ENCODE data around the gene PDE6C.

PDE6C gene

GRCh38 chr10:93568105-93568390 lies 44.3 kb upstream of the PDE6C start:
- DNase-seq (ENCODE audit: low spot score) (no peak), ATAC-seq (ENCODE audit: low read depth) (no peak)
- no peak overlapping the region for H3K4me3 ChIP-seq (ENCODE audit: severe bottlenecking)
- no peak for TF ChIP-seq CTCF (IDR thresholded peaks at IDR 0.05; ENCODE audit: poor library complexity, severe bottlenecking)
- peaks cover 42% of the 10 kb centered on the region for H3K27me3 ChIP-seq (ENCODE audit: insufficient read depth, poor library complexity, severe bottlenecking)
- H3K27ac ChIP-seq (ENCODE audit: poor library complexity, severe bottlenecking) = no peak overlapping the region
- H3K36me3 ChIP-seq (ENCODE audit: low read depth) = no peaks in the 10 kb centered on the region
- no peaks in the 10 kb centered on the region for H3K9me3 ChIP-seq (ENCODE audit: severe bottlenecking)
- H3K4me1 ChIP-seq (ENCODE audit: insufficient read depth, poor library complexity, severe bottlenecking) = no peaks in the 10 kb centered on the region

GRCh38 chr10:93570383-93570782 lies 42.0 kb upstream of the PDE6C start:
- Histone ChIP-seq H3K27me3 (ENCODE audit: insufficient read depth, poor library complexity, severe bottlenecking) (peaks cover 35% of the 10 kb centered on the region), H3K36me3 (ENCODE audit: low read depth) (no peaks in the 10 kb centered on the region), H3K4me1 (ENCODE audit: insufficient read depth, poor library complexity, severe bottlenecking) (no peaks in the 10 kb centered on the region), H3K27ac (ENCODE audit: poor library complexity, severe bottlenecking) (no peak overlapping the region), H3K4me3 (ENCODE audit: severe bottlenecking) (no peak overlapping the region), H3K9me3 (ENCODE audit: severe bottlenecking) (no peaks in the 10 kb centered on the region)
- no peak for ATAC-seq (ENCODE audit: low read depth)
- no peak for TF ChIP-seq CTCF (IDR thresholded peaks at IDR 0.05; ENCODE audit: poor library complexity, severe bottlenecking)
- DNase-seq (ENCODE audit: low spot score) = no peak

GRCh38 chr10:93572606-93573005 lies 39.7 kb upstream of the PDE6C start:
- TF ChIP-seq CTCF (IDR thresholded peaks at IDR 0.05; ENCODE audit: poor library complexity, severe bottlenecking) = no peak
- no peaks in the 10 kb centered on the region for H3K9me3 ChIP-seq (ENCODE audit: severe bottlenecking)

GRCh38 chr10:93573051-93573909 lies 39.1 kb upstream of the PDE6C start:
- Histone ChIP-seq H3K36me3 (ENCODE audit: low read depth) (no peaks in the 10 kb centered on the region), H3K4me3 (ENCODE audit: severe bottlenecking) (no peak overlapping the region), H3K4me1 (ENCODE audit: insufficient read depth, poor library complexity, severe bottlenecking) (no peaks in the 10 kb centered on the region), H3K27ac (ENCODE audit: poor library complexity, severe bottlenecking) (no peak overlapping the region), H3K9me3 (ENCODE audit: severe bottlenecking) (no peaks in the 10 kb centered on the region), H3K27me3 (ENCODE audit: insufficient read depth, poor library complexity, severe bottlenecking) (peaks cover 6% of the 10 kb centered on the region)
- ATAC-seq (ENCODE audit: low read depth) = no peak
- no peak for TF ChIP-seq CTCF (IDR thresholded peaks at IDR 0.05; ENCODE audit: poor library complexity, severe bottlenecking)
- DNase-seq (ENCODE audit: low spot score) = no peak

More at GRCh38 chr10:93572606-93573005, 39.7 kb upstream of the PDE6C start:
- Histone ChIP-seq H3K27ac (ENCODE audit: poor library complexity, severe bottlenecking) (no peak overlapping the region), H3K4me3 (ENCODE audit: severe bottlenecking) (no peak overlapping the region), H3K4me1 (ENCODE audit: insufficient read depth, poor library complexity, severe bottlenecking) (no peaks in the 10 kb centered on the region), H3K36me3 (ENCODE audit: low read depth) (no peaks in the 10 kb centered on the region), H3K27me3 (ENCODE audit: insufficient read depth, poor library complexity, severe bottlenecking) (peaks cover 13% of the 10 kb centered on the region)
- ATAC-seq (ENCODE audit: low read depth) (no peak), DNase-seq (ENCODE audit: low spot score) (no peak)

GRCh38 chr10:93573924-93574323 lies 38.4 kb upstream of the PDE6C start:
- Histone ChIP-seq H3K4me3 (ENCODE audit: severe bottlenecking) (no peak overlapping the region), H3K27me3 (ENCODE audit: insufficient read depth, poor library complexity, severe bottlenecking) (peaks cover under 1% of the 10 kb centered on the region), H3K36me3 (ENCODE audit: low read depth) (no peaks in the 10 kb centered on the region), H3K27ac (ENCODE audit: poor library complexity, severe bottlenecking) (no peak overlapping the region), H3K9me3 (ENCODE audit: severe bottlenecking) (no peaks in the 10 kb centered on the region), H3K4me1 (ENCODE audit: insufficient read depth, poor library complexity, severe bottlenecking) (no peaks in the 10 kb centered on the region)
- ATAC-seq (ENCODE audit: low read depth) (no peak), DNase-seq (ENCODE audit: low spot score) (no peak)
- TF ChIP-seq CTCF (IDR thresholded peaks at IDR 0.05; ENCODE audit: poor library complexity, severe bottlenecking) = no peak
